Measurements from ENCODE around the gene PKNOX2.

- TF ChIP-seq EZH2phosphoT487 (IDR thresholded peaks at IDR 0.05; ENCODE audit: low read length) (no peak), CTCF (IDR thresholded peaks at IDR 0.05; ENCODE audit: low read length) (no peak)
Observed at GRCh38 chr11:125375146-125375545, 210.6 kb downstream of the PKNOX2 start.
